Tibial artery (tissue), 4 donors: ENCODE data around the gene TMTC2.

Experiments
- DNase-seq, 2 donors: peaks; one replicate each; pipeline ENCODE4 v3.0.0-alpha.2; 2019
- H3K27ac ChIP-seq, 2 donors: fragments of 200-600 bp; sonication (generic) in 1 of 2; 1 replicate in 1 of 2; 2 replicates in 1 of 2; pipeline ENCODE4 v1.5.1; 2018 to 2019; ENCODE audit warnings: mild to moderate bottlenecking in 1 of 2
- H3K27me3 ChIP-seq, 2 donors: fragments of 200-600 bp; sonication (generic) in 1 of 2; one replicate each; pipeline versions ENCODE4 v1.5.1 to v1.6.0; 2016 to 2019
- H3K36me3 ChIP-seq, 3 donors: fragments of 200-600 bp; sonication (generic) in 2 of 3; one replicate each; pipeline ENCODE4 v1.5.1; 2016 to 2019; ENCODE audit warnings: mild to moderate bottlenecking in 2 of 3
- H3K4me1 ChIP-seq, 4 donors: fragments of 200-600 bp; sonication (generic) in 2 of 4; 1 replicate in 3 of 4; 2 replicates in 1 of 4; pipeline ENCODE4 v1.5.1; 2016 to 2019
- H3K4me3 ChIP-seq, 2 donors: fragments of 200-600 bp; sonication (generic) in 1 of 2; 1 replicate in 1 of 2; 2 replicates in 1 of 2; pipeline ENCODE4 v1.5.1; 2018 to 2019; ENCODE audit warnings: mild to moderate bottlenecking in 2 of 2
- H3K9me3 ChIP-seq, 3 donors: fragments of 200-600 bp; sonication (generic) in 1 of 3; one replicate each; pipeline ENCODE4 v1.5.1; 2016 to 2019
- intact Hi-C: fragments of 100-400 bp; cut with DNase I; formaldehyde crosslinking; loops from one replicate; pipeline ENCODE4 v1.15.0; 2023; ENCODE audit warnings: low total_unique reads
- TF ChIP-seq, protein P1 (sequence below), 2 experiments: fragments of 200-600 bp in 1 of 2; fragments of 450-650 bp in 1 of 2; IDR thresholded peaks; one replicate each; pipeline ENCODE4 v1.5.1; 2017 to 2019; ENCODE audit warnings: antibody characterized with exemption in 2 of 2, mild to moderate bottlenecking in 1 of 2, moderate library complexity in 1 of 2

Gene TMTC2

DNA sequence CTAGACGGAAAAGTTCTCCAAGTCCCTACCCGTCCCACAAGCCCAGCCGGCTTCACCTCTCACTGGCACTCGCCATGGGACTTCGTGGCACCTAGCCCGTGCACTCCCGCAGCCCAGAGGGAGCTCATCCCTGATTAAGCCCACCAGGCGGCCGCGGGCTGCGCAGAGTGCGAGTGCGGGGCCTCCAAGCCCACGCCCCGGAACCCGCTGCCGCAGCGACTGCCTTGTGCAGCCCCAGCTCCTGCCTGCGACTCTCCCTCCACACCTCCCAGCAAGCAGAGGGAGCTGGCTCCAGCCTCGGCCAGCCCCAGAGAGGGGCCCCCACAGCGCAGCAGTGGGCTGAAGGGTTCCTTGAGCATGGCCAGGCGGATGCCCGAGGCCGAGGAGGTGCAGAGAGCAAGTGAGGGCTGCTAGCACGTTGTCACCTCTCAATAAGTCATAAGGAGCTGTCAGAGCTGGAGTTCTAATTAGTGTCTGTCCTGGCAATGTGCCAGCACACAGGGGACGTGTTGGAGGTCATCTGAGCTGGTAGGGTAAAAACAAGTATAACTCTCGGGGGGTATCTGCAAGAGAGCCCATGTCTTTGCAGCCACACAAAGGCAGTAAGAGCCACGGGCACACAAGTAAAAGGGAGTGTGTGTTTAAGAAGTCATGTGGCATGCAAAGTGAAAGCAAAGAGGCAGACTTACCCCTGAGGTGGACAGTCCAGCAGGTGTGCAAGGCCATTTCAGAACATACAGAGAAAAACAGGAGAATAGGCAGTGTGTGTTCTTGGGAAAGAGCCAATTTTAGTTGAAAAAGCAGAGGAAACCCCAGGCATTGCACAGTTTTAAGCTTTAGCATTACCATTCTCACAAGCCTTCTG is 27.1 kb upstream of the TMTC2 start:
- Histone ChIP-seq H3K36me3 (no peaks in the 10 kb centered on the region), H3K27me3 (no peaks in the 10 kb centered on the region), H3K4me3 (no peak overlapping the region), H3K4me1 (no peaks in the 10 kb centered on the region), H3K9me3 (no peaks in the 10 kb centered on the region), H3K27ac (no peak overlapping the region)
- TF ChIP-seq, protein P1, sequence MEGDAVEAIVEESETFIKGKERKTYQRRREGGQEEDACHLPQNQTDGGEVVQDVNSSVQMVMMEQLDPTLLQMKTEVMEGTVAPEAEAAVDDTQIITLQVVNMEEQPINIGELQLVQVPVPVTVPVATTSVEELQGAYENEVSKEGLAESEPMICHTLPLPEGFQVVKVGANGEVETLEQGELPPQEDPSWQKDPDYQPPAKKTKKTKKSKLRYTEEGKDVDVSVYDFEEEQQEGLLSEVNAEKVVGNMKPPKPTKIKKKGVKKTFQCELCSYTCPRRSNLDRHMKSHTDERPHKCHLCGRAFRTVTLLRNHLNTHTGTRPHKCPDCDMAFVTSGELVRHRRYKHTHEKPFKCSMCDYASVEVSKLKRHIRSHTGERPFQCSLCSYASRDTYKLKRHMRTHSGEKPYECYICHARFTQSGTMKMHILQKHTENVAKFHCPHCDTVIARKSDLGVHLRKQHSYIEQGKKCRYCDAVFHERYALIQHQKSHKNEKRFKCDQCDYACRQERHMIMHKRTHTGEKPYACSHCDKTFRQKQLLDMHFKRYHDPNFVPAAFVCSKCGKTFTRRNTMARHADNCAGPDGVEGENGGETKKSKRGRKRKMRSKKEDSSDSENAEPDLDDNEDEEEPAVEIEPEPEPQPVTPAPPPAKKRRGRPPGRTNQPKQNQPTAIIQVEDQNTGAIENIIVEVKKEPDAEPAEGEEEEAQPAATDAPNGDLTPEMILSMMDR (IDR thresholded peaks at IDR 0.05), result no peak
- intact Hi-C loops, result no loop called here
- DNase-seq, result no peak

DNA sequence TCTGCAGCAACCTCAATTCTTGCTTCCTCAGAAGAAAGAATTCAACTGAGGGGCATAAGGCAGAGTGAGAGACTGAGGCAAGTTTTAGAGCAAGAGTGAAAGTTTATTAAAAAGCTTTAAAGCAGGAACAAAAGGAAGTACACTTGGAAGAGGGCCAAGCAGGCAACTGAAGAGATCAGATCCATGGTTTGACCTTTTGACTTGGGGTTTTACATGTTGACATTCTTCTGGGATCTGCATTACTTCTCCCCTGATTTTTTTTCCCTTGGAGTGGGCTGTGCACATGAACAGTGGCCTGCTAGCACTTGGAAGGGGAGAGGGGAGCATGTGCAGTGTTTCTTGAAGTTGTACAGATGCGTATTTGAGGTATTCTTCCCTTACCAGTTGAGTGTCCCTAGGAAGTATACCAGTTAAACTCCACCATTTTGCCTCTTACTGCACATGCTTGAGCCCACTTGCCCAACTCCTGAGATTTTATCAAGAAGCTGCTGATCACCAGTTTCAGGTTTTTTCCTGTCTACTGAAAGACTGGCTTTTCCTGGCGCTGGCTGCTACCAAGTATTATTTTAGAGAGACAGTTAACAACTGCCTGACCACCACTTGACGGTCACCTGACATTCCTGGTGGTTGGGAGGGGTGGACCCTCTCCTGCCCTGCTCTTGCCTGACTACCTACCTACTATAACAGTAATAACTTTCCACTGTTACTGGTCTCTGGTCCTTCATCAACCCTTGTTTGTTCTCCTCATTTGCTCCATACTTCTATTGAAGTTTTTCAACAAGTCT is 26.0 kb upstream of the TMTC2 start:
- intact Hi-C loops, result no loop called here

DNA sequence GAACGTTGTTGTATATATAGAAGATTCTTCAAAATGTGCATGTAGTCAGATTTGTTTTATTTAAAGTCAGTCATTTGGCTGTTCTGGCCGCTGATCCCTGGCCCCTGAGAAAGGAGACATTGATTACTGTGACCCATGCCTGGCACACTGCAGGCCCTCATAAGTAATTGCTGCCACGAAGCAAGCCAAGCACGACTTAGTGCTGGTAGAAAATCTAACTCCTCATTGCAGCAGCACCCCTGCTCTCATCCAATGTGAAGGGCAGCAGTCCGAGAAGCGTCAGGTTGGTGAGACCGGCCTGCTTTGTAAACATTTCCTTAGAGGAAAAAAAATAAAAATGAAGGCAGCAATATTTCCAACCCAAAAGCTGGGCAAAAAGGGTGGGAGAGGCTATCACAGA is 22.8 kb upstream of the TMTC2 start:
- DNase-seq, result no peak
- intact Hi-C loops, result no loop called here
- Histone ChIP-seq H3K27me3 (no peaks in the 10 kb centered on the region), H3K27ac (no peak overlapping the region), H3K36me3 (no peaks in the 10 kb centered on the region), H3K4me1 (no peaks in the 10 kb centered on the region), H3K4me3 (no peak overlapping the region), H3K9me3 (no peaks in the 10 kb centered on the region)
- TF ChIP-seq, protein P1 (IDR thresholded peaks at IDR 0.05), result no peak

More for the DNA sequence above, 26.0 kb upstream of the TMTC2 start:
- Histone ChIP-seq H3K9me3 (no peaks in the 10 kb centered on the region), H3K4me1 (no peaks in the 10 kb centered on the region), H3K27me3 (no peaks in the 10 kb centered on the region), H3K4me3 (no peak overlapping the region), H3K27ac (no peak overlapping the region), H3K36me3 (no peaks in the 10 kb centered on the region)
- DNase-seq, result no peak
- TF ChIP-seq, protein P1 (IDR thresholded peaks at IDR 0.05), result no peak

DNA sequence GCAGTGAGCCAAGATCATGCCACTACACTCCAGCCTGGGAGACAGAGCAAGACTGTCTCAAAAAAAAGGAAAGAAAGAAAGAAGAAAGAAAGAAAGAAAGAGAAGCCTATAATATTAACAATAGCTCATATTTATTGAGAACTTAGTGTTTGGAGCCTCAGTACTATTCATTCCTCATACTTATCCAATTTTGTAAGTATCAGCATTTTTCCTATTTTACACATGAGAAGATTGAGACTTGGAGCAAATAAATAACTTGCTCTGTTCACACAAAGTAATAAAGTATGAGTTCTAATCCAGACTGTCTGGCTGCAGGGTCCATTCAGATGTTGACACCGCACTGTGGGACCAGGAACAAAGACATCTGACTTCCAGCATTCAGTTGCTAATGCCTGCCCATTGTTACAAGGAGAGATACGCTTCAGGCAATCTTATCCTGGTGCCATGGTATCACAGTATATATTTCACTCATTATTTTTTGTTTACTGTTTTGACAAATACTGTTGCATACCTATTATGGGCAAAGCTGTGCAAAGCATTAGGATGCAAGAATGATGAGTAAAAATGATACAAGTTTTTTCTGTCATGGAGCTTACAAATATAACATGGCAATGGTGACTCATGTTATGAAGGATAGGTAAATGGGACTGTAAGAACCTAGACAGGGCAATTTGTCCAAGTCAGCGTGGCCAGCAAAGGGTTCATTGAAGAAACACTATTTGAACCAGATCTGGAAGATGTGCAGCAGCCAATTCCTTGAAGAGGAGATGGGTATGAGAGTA is 21.4 kb upstream of the TMTC2 start:
- intact Hi-C loops, result no loop called here
- DNase-seq, result no peak
- no peaks in the 10 kb centered on the region for H3K9me3 ChIP-seq
- H3K36me3 ChIP-seq, result no peaks in the 10 kb centered on the region
- no peak overlapping the region for H3K27ac ChIP-seq
- no peaks in the 10 kb centered on the region for H3K4me1 ChIP-seq
- H3K4me3 ChIP-seq, result no peak overlapping the region
- no peaks in the 10 kb centered on the region for H3K27me3 ChIP-seq
- TF ChIP-seq, protein P1 (IDR thresholded peaks at IDR 0.05), result no peak

DNA sequence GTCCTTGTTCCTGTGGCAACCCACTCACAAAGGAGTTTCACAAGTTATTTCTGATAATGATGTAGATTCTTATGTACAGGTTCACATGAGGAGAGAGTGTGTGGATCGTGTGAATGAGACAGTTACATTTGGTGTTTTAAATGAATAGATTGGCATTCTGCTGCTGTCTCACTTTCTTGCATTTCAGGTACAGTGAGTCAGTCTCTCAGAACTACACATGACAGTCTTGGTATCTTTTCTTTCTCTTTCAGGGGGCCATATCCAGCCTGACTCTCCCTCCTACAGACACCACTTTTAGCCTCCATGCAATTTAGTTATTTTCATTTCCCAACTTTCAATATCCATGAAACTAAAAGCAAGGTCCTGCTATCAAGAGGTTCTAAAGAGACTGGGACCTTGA is 19.9 kb upstream of the TMTC2 start:
- TF ChIP-seq, protein P1 (IDR thresholded peaks at IDR 0.05), result no peak
- H3K27ac ChIP-seq, result no peak overlapping the region
- no peaks in the 10 kb centered on the region for H3K4me1 ChIP-seq
- H3K9me3 ChIP-seq, result no peaks in the 10 kb centered on the region
- no peak for DNase-seq
- no peaks in the 10 kb centered on the region for H3K36me3 ChIP-seq
- no peaks in the 10 kb centered on the region for H3K27me3 ChIP-seq
- no peak overlapping the region for H3K4me3 ChIP-seq
- intact Hi-C loops, result no loop called here
